ENCODE data around the gene ZBTB16.

ZBTB16 gene

DNA sequence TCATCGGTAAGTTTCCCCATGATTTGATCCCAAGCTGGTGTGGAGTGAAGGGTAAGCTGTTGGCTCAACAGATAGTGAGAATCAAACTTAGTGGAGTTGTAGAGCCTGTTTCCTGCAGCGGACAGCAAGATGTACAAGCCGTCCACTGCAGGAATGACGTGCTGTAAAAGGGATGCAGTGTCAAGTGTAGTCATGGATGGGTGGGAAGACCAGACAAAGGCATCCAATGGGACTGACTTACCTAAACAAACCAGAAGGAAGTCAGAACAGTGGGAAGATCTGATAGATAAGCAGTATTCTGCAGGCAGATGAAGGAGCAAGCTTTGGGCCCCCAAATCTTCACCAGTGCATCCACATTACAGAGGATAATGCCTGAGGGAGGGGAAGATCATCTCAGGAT is 8.8 kb downstream of the ZBTB16 start:
- DNase-seq, result no peak

DNA sequence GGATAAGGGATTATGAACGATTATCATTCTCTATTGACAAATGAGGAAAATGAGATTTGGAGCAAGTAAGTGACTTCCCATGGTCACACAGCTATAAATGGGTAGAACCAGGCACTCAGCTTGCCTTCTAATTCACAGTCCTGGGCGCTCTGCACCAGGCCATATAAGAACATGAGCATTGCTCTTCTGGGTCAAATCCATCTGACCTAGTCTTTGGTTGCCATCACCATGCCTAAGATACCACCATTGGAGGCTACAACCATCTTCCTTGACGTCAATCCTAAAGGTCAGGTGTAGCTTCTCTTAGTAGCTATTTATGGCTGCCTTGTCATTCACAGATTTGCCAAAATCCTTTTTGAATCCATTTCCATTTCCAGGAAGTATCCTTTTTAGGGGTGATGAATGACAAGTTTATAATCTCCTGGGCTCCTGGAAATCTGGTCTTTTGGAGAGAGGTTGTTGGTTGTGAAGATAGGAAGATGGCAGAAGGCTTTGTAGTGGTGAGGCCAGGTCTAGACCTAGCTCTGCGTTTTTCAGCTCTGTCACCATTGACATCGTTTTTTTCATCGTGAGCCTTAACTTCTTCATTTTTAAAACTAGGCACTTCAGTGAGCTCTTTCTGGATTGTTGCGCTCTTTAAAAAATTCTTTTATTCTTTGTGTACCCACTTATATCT is 11.1 kb downstream of the ZBTB16 start:
- DNase-seq, result no peak

DNA sequence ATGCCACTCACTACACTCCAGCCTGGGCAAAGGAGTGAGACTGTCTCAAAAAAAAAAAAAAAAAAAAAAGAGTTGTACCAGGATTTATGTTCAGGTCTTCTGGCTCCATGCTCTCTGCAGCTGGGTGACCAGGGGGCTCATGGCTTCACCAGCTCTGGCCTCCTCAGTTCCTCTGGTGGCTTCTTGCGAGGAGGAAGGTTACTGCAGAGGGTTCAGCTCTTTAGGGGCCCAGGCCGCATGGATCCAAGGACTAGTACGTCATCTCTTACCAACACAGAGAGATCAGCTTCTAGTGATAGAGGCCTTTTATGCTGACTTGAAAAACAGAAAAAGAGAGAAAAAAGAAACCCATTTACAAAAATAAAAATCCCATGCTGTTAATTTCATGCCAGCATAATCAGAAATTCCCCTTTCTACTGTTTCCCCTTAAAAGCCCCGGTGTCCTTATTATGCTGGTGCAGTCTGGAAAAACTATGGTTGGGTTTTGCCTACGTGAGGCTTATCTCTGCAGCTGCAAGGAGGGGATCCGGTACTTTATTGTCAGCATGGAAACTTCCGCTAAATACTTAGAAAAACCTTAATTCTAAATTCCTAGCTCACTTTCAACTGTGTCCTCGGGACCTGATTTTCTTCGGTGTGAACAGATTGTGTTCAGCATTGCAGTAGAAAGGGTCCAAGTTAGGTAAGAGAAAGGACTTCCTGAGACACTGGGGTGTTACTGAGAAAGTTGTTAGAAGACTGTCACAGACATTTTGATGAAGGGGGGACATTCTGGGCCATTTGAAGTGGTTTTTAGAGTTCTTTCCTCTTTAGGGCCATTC is 13.7 kb downstream of the ZBTB16 start:
- no peak for DNase-seq

DNA sequence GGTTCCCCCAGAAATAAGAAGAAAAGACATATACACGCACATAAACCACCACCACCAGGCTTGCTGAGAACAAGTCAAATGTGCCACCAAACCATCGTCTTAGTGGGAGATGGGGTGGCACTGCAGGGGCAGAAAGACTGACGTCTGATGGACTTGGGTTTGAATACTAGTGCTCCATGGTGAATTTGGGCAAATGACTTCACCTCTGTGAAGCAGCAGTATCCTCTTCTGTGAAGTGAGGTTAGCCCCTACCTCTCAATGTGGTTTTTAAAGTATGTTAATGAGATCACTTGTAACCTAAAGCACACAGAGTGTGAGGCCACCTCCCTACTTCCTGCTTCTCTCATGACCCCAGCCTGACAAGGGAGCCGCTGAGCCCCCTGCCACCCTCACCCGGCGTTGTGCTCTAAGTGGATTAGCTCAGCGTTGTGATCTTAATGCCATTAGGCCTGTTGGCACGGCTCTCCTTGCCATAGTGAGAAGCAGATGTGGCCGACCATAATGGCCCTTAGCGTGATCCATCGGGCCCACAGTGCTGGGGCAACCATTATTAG is 14.4 kb downstream of the ZBTB16 start:
- DNase-seq, result peak; percentile 38

DNA sequence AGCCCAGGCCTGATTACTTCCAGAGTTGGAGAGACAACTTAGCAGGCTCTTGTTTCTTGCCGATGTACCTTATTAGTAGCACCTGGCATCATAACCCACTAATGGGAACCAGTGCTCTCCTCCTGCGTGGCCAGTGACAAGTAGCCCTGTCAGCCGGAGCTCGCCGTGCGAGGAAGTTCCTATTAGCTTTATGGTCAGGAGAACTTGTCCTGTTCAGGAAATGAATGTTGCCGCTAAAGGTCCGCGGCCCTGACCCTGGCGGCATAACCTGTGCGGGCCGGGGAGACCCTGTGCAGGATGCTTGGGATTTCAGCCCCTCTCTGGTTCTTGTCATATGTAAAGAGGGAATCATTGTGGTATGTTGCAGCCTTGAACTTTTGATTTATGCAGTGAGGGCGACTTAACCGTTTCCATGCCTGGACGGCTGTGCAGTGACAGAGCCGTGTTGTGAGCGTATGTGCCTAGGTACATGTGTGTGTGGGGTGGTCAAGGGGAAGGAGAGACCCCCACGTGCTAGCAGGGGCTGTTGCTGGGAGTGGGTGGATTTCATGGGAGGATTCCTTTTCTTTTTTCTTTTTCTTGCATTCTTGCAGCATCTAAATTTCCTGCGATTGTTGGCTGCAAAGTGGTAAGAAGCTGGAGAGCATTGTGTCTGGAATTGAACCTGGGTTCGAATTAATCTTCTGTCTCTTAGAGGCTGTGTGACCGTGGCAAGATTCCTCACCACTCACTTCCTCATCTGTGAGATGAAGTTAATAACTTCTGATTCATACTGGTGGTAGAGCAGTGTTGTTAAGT is 15.2 kb downstream of the ZBTB16 start:
- DNase-seq, result no peak

DNA sequence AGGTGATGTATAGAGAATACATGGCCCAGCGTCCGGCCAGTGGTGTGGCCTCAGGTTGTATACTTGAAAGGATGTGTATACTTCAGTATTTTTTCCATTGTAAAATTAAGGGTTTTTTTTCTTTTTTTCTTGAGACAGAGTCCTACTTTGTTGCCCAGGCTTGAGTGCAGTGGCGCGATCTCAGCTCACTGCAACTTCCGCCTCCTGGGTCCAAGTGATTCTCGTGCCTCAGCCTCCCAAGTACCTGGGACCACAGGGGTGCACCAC is 15.8 kb downstream of the ZBTB16 start:
- no peak for DNase-seq

DNA sequence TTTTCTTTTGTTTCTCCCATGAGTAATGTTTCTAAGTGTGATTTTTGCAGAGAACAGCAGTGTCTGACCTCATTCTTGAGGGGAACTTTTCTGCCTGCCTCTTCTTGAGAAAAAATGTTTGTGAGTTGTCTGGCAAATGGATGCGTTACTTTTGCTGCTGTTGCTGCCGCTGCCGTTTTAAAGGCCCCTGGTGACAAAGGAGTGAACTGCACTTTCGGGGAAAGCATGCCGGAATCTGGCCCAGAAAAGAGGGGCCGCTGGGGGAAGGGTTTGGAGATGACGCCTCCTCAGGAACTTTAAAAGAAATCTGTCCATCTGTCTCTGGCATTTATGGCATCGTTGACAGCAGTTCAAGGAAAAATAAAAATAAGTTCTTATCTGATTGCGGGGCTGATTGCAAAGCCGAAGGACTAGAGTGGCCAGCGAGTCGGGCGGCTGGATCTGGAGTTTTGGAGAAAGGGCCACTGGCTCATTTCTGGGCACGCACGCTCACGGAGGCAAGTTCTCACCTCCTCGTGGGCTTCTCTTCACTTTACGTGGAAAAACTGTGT is 16.5 kb downstream of the ZBTB16 start:
- peak; percentile 48 for DNase-seq

DNA sequence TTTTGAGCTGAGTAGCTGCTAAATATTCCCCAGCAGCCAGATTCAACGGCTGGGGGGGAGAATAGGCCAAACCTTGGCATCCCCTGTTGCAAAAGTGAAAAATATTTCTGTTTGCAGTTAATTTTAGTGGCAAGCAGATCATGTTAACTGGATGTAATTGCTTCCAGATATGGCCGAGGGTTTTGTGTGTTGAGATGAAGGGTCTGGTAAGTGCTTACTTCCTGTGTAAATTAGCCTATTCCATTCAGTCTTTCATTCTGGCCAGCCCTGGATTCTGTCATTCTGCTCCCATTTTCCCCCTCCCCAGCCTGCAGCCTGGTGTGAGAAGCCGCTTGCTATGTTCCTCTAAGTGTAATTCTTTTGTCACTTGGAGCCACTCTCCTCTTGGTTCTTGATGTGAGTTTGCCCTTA is 17.4 kb downstream of the ZBTB16 start:
- no peak for DNase-seq

DNA sequence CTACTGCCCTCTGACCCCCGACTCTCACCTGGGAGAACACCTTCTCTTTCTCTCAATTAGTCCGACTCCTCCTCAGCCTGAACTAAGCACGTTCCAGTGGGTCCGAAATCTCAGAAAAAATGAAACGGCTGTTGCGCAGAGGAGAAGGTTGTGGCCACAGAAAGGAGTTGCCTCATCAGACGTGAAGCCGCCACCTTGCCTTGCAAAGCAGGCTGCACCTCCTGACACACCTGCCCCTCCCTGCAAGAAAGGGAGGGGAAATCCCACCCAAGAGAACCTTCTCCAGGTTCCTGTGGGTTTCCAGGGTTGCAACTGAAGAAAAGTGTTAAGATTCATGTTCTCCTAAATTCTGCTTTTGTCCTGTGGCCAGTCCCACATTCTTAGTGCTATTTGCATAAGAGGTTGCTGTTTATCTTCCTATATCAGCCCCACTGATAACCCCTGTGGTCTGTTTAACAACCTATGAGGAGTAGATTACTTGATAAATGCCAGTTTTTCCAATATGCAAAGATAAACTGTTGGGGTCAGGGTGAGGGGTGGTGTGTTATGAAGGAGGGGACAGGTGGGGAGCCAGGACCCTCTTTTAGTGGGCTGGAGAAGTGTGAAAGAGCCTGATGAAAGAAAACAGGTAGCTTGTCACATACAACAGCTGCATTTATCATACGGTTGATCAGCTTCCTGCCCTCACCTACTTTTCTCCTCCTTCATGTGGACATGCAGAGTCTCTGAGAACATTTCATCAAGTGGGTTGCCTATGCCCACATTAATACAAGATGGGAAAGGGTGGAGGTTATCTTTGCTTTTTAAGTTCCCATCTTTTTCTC is 18.2 kb downstream of the ZBTB16 start:
- peak; percentile 43 for DNase-seq

DNA sequence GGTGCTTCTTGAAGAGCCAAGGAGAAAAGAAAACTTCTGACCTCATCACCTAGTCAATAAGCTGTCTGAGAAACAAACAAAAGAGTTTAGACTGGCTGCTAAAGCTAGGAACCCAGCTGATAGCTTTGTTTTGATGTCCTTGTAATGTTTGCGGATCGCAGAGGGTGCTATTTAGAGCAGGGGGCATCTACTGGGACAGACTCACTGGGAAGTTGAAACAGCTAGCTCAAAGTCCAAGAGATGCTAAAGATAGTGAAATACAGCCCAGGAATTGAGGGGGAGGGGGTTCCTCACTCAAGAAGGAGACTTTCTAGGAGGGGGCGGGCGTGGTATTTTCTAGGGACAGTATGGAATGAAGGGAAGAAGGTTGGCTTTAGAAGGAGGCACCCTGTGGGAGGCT is 18.9 kb downstream of the ZBTB16 start:
- no peak for DNase-seq

DNA sequence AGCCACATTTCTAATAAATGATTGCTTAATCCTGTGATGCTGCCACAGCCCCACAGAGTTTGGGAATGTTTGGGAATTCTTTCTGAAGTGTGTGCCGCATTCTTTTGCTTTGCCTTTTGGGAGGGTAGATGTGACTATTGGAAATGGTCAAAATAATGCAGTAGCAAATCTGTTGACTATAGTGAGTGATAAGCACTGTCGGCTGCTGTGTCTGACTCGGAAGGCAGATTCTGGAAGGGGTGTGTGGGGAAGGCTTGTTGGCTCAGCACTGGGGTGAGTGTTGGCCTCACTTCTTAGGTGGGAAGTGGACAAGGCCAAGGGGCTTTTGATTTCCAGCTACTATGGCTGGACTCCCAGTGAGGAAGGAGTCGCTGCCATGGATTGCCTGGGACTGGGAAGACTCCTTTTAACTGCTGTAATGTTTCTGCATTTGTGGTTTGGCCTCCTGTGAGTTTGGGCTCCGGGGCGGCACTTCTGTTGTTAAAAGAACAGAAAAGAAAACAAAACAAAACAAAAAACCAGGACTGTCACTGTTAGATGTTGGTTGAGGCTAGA is 20.1 kb downstream of the ZBTB16 start:
- DNase-seq, result no peak

DNA sequence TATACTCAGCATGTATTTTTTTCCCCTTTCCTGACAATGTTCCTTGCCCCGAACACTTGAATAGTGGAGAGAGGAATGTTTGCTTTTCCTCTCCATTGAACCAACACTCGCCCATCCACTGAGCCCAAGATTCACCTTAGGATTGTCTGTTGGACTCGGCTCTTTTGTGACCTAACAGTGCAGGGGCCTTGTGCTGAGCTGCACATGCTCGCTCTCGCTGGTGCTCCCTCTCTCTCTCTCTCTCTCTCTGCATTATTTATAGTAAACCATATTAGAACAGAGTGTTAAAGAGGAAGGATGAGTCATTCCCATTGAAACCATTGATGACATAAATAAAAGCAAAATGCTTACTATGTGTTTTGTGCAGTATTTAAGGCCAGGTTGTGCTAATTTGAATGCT is 20.7 kb downstream of the ZBTB16 start:
- DNase-seq, result no peak

DNA sequence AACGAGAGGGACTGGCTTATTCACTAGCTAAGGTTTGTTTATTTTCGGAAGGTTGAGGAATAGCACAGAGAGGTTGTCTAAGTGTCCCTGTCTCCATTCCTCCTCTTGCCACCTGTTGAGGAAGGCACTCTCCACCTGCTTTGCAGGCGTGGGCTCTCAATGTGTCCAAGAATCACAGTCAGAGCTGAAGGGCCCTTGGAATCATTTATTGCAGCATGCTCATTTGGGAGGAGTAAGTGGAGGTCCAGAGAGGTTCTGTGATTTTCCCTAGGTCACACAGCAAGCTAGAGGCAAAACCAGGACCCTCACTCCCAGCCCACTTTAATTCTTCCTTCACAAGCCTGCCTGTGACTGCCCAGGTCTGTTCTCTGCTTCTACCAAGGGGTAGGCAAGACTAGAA is 21.3 kb downstream of the ZBTB16 start:
- DNase-seq, result no peak

DNA sequence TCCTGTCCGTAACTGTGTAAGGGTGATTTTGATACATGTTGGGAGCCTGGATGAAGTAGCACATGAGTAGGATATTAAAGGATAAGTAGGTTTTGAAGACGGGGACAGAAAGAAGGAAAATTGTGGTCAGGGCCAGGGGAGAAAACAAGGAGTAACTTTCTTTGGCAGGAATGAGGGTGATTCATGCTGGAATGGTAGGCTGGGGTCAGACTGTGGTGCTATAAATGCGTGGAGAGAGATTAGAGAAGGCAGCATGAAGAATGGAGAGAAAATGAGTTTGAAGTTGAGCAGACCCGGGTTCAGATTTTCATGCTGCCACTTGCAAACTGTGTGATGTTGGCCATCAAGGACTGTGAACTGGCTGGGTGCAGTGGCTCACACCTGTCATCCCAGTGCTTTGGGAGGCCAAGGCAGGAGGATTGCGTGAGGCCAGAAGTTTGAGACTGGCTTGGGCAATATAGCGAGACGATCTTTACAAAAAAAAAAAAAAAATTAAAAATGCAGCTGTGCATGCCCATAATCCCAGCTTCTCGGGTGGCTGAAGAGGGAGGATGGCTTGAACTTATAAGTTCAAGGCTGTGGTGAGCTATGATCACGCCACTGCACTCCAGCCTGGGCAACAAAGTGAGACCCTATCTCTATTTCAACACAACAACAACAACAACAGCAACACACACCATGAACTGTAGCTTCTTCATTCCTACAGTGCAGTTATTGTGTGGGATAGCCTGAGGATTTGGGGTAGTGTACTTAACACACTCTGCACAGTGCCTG is 22.3 kb downstream of the ZBTB16 start:
- no peak for DNase-seq

DNA sequence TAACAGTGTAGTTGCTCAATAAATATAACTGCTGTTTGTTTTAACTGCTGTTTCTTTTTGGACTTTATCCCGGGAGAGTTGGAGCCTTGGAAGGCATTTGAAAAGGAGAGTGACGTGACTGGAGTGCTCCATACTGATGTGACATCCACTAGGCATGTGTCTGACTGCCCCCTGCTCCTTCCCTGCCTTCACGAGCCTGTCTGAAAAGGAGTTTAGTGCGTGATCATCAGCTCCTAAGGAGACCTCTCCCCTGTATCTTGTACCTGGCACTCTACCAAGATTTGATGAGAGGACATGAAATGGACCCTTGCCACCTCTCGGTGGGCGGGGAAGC is 22.9 kb downstream of the ZBTB16 start:
- no peak for DNase-seq

DNA sequence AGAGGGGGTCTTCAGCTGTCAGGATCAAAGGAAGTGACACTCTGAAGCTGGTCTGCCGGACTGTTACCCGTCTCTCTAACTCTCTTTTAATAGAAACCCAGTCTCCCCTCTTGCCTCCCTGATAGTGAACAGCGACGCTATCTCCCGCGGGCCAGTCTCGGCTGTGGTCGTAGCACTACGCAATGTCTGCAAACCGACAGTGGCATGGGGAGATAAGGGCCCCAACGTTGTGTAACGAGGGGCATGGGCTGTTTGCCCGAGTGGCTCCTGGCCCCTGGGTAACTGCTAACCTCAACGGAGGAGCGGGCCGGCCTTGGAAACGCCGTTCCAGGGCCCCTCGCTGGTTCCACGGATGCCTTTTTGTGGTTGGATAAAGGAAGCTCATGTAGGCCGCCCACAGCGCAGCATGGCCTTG is 23.3 kb downstream of the ZBTB16 start:
- no peak for DNase-seq

DNA sequence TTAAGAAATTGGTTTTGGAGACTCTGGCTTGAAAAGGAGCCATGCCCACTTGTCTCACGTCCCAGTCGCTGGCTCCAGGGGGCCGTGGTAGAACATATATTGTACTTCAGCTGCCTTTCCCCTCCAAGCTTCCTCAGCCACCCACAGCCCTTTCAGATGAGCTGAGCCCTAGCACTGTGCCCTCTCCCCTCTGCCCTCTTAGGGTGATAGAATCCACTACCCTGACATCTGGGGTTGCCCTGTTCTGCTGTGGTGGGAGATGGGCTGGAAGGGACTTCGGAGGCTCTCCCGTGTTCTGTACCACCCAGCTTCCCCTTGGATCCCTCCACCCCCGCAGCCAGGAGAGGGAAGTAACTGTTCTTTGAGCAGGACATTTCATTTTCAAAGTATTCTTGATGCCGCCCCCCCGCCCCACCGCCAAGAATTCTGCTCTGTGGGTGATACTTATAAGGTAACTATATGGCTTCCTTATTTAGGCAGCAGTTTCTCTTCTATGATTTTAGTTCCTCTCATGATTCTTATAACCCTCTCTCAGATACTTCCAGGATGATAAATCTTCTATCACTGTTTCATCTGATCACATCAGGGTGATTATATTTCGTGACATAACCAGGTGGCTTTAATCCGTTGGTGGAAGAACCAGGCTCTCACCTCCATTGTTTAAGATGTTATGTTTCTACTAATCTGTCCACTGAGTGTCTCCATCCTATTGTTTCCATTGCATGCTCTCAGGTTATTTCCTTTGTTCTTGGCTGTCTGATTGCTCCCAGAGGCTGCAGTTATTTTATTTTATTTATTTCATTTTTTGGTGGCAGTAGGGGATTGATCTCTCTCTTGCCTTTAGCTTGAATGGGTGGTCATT is 24.1 kb downstream of the ZBTB16 start:
- DNase-seq, result no peak

DNA sequence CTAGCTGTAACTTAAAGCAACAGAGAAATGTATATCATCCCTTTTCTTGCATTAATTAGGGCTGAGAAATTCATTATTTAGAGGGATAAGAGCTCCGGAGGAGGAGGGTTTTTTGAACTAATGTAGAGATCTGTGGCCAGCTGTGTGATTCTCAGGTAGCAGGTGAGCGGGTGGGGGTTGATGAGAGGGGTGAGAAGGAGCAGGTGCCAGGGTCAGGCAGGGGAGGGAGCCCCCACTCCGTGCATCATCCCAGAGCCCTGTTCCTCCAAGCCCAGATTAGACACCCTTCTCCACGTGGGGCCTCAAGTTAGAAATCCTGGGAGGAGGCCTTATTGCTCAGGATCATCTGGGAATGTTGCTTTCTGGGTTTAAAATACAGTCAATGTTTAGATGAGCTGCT is 24.9 kb downstream of the ZBTB16 start:
- DNase-seq, result no peak

DNA sequence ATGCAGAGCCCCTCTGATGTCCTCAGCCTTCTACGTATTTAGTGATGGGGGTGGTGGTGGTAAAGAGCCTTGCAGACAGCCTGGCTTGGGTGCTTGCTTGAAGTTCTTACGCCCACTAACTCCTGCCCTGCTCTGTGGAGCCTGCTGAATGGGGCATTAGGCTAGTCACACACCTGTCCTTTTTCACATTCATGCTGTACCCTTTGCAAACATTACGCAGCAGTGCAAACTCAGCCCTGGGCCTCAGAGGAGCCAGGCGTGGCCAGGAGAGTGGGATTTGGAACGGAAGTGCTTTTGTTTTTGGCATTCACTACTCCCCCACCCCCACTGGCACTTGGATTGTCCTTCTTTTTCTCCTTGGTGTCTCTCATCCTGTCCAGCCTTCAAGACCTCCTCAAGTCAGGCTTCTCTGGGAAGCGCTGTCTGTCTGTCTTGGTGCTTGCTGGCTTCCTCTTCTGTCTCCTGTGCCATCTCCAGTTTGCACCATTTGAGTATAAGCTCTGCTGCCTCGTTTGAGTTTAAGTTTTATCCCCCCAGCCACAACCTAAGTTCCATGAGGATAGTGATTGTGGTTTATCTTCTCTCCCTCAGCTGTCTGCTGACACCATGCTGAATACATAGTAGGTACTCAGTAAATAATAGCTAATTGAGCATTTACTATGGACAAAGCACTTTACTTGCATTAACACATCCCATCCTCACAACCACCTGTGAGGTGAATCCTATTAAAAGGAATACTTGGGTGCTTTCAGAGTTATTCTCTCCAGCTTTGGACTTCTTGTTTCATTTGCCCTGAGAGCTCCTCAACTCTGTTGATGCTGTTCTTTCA is 26.7 kb downstream of the ZBTB16 start:
- no peak for DNase-seq

DNA sequence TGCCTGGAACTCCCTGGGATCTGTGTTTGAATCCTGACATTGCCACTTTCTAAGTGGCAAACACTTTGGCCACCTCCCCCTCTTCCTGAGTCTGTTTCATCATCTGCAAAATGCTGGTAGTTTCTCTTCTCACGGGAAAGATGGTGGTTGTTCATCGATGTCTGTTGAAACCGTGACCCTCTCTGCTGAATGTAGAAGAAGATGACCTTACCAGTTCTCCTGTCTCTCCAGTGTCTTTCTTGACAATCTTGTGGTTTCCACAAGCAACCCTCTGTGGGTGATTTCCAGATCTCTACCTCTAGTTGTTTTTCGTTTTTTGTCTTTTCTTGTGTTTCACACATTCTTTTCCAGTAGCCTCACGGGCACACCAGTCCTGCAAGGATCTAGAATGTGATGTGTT is 27.5 kb downstream of the ZBTB16 start:
- DNase-seq, result no peak
